Uterus (tissue), 2 donors: ENCODE results near the gene DMAC2L.

Experiments
- POLR2A ChIP-seq, 2 donors: fragments of 450-650 bp; IDR thresholded peaks; one replicate each; pipeline ENCODE4 v1.6.1; 2016; ENCODE audit warnings: antibody characterized with exemption in 2 of 2, mild to moderate bottlenecking in 1 of 2, moderate library complexity in 1 of 2
- TF ChIP-seq, protein P1 (sequence below), 4 experiments: fragments of 200-600 bp in 2 of 4; fragments of 450-650 bp in 2 of 4; sonication (generic) in 2 of 4; IDR thresholded peaks; one replicate each; pipeline ENCODE4 v1.5.1; 2016 to 2019; ENCODE audit warnings: antibody characterized with exemption in 4 of 4, mild to moderate bottlenecking in 2 of 4, moderate library complexity in 1 of 4

DNA sequence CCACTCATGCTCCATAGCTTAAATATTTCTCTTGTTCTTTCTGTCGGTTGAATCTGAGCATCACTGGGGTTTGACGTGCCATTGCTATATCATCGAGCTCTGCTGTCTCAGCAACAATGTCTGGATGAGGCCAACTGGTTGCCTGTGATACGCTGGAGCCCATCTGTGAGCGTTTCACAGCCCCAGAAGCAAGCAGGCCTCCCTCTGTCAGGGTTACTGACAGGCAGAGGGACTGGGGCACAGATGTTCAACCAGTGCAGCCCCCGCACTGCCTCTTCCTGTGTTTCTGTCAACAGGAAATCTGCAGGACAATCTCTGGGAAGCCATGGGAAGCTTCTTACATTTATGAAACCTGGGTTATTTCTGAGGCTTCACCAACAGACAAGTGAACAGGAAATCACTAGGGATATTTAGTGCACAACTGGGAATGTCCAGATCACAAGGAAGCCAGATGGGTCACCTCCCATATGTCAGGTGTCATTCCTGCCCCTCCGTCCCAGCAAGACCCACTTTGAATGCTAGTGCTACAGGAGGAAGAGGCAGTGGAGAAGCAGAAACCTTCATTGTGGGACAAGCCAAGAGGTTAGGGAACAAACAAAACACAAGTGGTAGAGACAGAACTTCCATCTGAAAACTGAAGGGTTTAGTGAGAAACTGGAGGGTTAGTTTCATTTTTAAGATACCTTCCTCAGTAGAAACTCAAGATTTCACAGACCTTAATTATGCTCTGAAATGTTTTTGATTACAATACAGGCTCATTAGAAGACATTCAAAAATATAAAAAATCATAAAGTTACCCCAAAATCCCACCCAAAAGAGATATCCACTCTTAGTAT is 24.1 kb downstream of the DMAC2L start:
- TF ChIP-seq, protein P1, sequence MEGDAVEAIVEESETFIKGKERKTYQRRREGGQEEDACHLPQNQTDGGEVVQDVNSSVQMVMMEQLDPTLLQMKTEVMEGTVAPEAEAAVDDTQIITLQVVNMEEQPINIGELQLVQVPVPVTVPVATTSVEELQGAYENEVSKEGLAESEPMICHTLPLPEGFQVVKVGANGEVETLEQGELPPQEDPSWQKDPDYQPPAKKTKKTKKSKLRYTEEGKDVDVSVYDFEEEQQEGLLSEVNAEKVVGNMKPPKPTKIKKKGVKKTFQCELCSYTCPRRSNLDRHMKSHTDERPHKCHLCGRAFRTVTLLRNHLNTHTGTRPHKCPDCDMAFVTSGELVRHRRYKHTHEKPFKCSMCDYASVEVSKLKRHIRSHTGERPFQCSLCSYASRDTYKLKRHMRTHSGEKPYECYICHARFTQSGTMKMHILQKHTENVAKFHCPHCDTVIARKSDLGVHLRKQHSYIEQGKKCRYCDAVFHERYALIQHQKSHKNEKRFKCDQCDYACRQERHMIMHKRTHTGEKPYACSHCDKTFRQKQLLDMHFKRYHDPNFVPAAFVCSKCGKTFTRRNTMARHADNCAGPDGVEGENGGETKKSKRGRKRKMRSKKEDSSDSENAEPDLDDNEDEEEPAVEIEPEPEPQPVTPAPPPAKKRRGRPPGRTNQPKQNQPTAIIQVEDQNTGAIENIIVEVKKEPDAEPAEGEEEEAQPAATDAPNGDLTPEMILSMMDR (IDR thresholded peaks at IDR 0.05): no peak
- no peak for TF ChIP-seq POLR2A (IDR thresholded peaks at IDR 0.05)
